DOHH2 (cell line): ENCODE data around the gene PGA3.

Experiments
- EZH2phosphoT487 ChIP-seq: fragments of 200-600 bp; sonication (generic); IDR thresholded peaks from 2 replicates; pipeline ENCODE4 v1.6.1; 2017; ENCODE audit warnings: borderline replicate concordance, mild to moderate bottlenecking, antibody characterized with exemption, low read length, moderate library complexity, mixed read lengths
- TF ChIP-seq, protein P1 (sequence below): fragments of 200-600 bp; sonication (generic); IDR thresholded peaks from one replicate; pipeline ENCODE4 v1.5.1; 2014; ENCODE audit warnings: antibody characterized with exemption, mild to moderate bottlenecking, low read depth, low read length; ENCODE audit not compliant: poor library complexity, severe bottlenecking

GRCh38 chr11:61195719-61196118, 7.6 kb upstream of the PGA3 start:
- TF ChIP-seq, protein P1, sequence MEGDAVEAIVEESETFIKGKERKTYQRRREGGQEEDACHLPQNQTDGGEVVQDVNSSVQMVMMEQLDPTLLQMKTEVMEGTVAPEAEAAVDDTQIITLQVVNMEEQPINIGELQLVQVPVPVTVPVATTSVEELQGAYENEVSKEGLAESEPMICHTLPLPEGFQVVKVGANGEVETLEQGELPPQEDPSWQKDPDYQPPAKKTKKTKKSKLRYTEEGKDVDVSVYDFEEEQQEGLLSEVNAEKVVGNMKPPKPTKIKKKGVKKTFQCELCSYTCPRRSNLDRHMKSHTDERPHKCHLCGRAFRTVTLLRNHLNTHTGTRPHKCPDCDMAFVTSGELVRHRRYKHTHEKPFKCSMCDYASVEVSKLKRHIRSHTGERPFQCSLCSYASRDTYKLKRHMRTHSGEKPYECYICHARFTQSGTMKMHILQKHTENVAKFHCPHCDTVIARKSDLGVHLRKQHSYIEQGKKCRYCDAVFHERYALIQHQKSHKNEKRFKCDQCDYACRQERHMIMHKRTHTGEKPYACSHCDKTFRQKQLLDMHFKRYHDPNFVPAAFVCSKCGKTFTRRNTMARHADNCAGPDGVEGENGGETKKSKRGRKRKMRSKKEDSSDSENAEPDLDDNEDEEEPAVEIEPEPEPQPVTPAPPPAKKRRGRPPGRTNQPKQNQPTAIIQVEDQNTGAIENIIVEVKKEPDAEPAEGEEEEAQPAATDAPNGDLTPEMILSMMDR = no peak
- no peak for TF ChIP-seq EZH2phosphoT487
